ENCODE data around the gene CST7.

Gene CST7

DNA sequence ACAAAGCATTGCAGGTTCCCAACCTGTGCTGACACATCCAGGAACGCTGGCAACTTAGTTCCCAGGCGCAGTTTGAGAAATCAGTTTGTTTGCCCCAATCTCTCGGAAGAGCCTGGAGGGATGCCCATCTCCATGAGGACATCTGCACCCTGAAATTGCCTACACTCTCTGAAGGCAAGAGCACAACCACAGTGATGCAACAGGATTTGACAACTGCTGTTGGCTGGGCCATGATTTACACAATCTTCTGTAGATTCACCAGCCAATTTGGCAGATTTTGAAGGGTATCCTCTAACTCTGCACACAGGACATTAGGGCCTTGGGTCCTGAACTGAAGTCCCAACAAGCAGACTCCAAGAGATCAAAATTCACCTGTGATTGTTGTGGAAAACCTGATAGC, 40.1 kb downstream of the CST7 start:
- H3K4me3 ChIP-seq (replicated peaks; ENCODE audit: low read depth, low read length), result no peak overlapping the region
- TF ChIP-seq CTCF (IDR thresholded peaks at IDR 0.05; ENCODE audit: insufficient read depth, low read length, poor library complexity, severe bottlenecking), result no peak
- no peaks in the 10 kb centered on the region for H3K27me3 ChIP-seq (replicated peaks; ENCODE audit: control insufficient read depth, insufficient read depth, low read length)
- peaks cover 2% of the 10 kb centered on the region for H3K36me3 ChIP-seq (ENCODE audit: control insufficient read depth, insufficient read depth, low read length)
- DNase-seq (ENCODE audit: extremely low read depth, insufficient read length), result no peak

DNA sequence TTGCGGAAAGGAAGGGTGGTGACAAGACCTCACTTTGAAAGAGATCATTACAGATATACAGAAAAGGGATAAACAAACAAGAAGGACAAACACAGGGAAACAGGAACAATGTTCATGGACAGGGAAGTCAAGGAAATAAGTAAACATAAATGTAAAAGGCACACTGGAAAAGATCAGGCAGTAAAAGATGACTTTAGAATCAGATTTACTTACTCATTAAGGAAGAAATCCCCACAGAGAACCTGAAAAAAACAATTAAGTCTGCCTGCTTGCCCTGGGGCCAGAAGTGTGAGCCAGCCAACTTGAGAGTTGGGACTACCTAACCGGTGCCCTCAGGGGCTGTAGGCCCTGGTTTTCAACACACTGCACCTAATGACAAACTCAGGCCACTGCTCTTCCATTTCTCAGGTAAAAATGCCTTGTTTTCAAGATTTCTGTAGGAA, 41.8 kb downstream of the CST7 start:
- no peak for TF ChIP-seq CTCF (IDR thresholded peaks at IDR 0.05; ENCODE audit: insufficient read depth, low read length, poor library complexity, severe bottlenecking)
- H3K27me3 ChIP-seq (replicated peaks; ENCODE audit: control insufficient read depth, insufficient read depth, low read length), result no peaks in the 10 kb centered on the region
- H3K4me3 ChIP-seq (replicated peaks; ENCODE audit: low read depth, low read length), result no peak overlapping the region; the same call in 1 of the 2 replicates
- no peaks in the 10 kb centered on the region; the same call in 1 of the 2 replicates for H3K36me3 ChIP-seq (ENCODE audit: control insufficient read depth, insufficient read depth, low read length)
- no peak for DNase-seq (ENCODE audit: extremely low read depth, insufficient read length)

- Histone ChIP-seq H3K4me3 (replicated peaks; ENCODE audit: low read depth, low read length) (peak overlapping the region; percentile 96), H3K27me3 (replicated peaks; ENCODE audit: control insufficient read depth, insufficient read depth, low read length) (no peaks in the 10 kb centered on the region), H3K36me3 (ENCODE audit: control insufficient read depth, insufficient read depth, low read length) (no peaks in the 10 kb centered on the region)
- no peak for TF ChIP-seq CTCF (IDR thresholded peaks at IDR 0.05; ENCODE audit: insufficient read depth, low read length, poor library complexity, severe bottlenecking)
- no peak for DNase-seq (ENCODE audit: extremely low read depth, insufficient read length)
Observed at GRCh38 chr20:24991897-24992486, 42.9 kb downstream of the CST7 start.

DNA sequence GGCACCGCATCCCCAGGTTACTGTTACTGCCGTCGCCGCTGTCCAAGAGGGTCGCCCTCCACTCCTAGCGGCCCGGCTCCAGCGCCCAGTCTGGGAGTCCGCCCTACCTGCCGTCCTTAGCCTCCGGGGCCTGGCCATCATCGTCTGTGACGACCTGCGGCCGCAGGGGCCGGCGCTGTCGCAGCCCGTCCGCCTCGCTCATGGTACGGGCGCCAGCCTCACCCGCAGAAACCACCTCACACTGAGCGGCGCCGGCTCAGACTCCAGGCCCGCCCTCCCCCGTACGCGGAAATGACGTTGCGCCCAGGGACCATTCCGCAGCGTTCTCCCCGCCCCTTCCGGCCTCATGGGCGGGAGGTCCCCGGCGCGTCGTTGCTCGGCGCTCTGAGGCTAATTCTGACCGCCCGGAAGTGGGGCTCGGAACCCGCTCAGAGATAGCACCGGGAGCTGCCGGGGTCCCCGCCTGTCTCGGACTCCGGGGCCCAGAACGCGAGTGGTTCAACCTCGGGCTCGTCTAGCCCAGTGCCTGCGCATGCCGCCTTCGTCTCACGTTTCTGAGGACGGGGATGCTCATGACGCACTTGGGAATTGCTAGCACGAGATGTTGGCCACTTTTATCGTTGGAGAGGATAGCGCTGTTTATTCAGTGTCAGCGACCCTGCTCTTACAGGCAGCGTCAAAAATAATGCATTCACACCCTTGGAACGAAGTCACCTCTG, 43.6 kb downstream of the CST7 start, which contains the start of gene APMAP:
TSS of gene APMAP (minus strand) at position 265 of the 719 bp plus-strand sequence. CDS start at position 202, 63 bp downstream.
- H3K27me3 ChIP-seq (replicated peaks; ENCODE audit: control insufficient read depth, insufficient read depth, low read length), result no peaks in the 10 kb centered on the region
- no peak for TF ChIP-seq CTCF (IDR thresholded peaks at IDR 0.05; ENCODE audit: insufficient read depth, low read length, poor library complexity, severe bottlenecking)
- peak within 1 kb of the TSS; percentile 96 for H3K4me3 ChIP-seq (replicated peaks; ENCODE audit: low read depth, low read length)
- no peaks in the 10 kb centered on the region for H3K36me3 ChIP-seq (ENCODE audit: control insufficient read depth, insufficient read depth, low read length)
- DNase-seq (ENCODE audit: extremely low read depth, insufficient read length), result peak; percentile 95

- no peak for TF ChIP-seq CTCF (IDR thresholded peaks at IDR 0.05; ENCODE audit: insufficient read depth, low read length, poor library complexity, severe bottlenecking)
- H3K4me3 ChIP-seq (replicated peaks; ENCODE audit: low read depth, low read length), result peak overlapping the region; percentile 96
- DNase-seq (ENCODE audit: extremely low read depth, insufficient read length), result no peak
Observed at GRCh38 chr20:24993337-24994185, 44.5 kb downstream of the CST7 start.

More at GRCh38 chr20:24993337-24994185, 44.5 kb downstream of the CST7 start:
- no peaks in the 10 kb centered on the region for H3K36me3 ChIP-seq (ENCODE audit: control insufficient read depth, insufficient read depth, low read length)
- H3K27me3 ChIP-seq (replicated peaks; ENCODE audit: control insufficient read depth, insufficient read depth, low read length), result no peaks in the 10 kb centered on the region
